ENCODE data around the gene ZFYVE21.

ZFYVE21 gene

GRCh38 chr14:103698380-103699260 is 17.0 kb upstream of the ZFYVE21 start:
- no peaks in the 10 kb centered on the region for H3K4me1 ChIP-seq (ENCODE audit: control insufficient read depth, insufficient read depth, low read length, poor library complexity, severe bottlenecking)
- H3K36me3 ChIP-seq (ENCODE audit: control insufficient read depth, insufficient read depth, low read length): peaks cover 45% of the 10 kb centered on the region
- H3K9me3 ChIP-seq (ENCODE audit: control insufficient read depth, low read length): no peaks in the 10 kb centered on the region
- no peak overlapping the region for H3K4me3 ChIP-seq (ENCODE audit: insufficient read depth, low read depth, low read length, poor library complexity, severe bottlenecking)
- DNase-seq: no peak
- H3K27ac ChIP-seq (ENCODE audit: insufficient read depth, low read length, poor library complexity, severe bottlenecking): no peak overlapping the region
- H3K27me3 ChIP-seq (replicated peaks; ENCODE audit: control insufficient read depth, insufficient read depth, low read length, poor library complexity, severe bottlenecking): no peaks in the 10 kb centered on the region

DNA sequence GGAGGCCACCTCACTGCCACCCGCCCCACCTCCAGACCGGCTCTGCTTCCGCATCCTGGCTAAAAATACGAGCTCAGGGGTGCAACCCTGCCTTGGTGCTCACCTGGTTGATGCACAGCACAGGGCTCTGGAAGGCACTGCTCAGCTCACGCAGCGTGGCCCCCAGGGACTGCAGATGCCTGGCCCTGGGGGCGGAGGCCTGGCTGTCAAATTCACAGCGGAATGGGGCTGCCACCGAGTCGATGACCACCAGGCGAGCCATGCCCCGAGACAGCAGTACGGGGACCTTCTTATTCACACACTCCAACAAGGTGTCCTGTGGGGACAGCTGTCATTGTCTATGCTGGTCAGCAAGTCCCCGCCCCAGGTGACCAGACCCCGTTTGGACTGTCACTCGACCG is 16.3 kb upstream of the ZFYVE21 start:
- H3K27me3 ChIP-seq (replicated peaks; ENCODE audit: control insufficient read depth, insufficient read depth, low read length, poor library complexity, severe bottlenecking): no peaks in the 10 kb centered on the region
- H3K4me3 ChIP-seq (ENCODE audit: insufficient read depth, low read depth, low read length, poor library complexity, severe bottlenecking): no peak overlapping the region
- H3K4me1 ChIP-seq (ENCODE audit: control insufficient read depth, insufficient read depth, low read length, poor library complexity, severe bottlenecking): no peaks in the 10 kb centered on the region

DNA sequence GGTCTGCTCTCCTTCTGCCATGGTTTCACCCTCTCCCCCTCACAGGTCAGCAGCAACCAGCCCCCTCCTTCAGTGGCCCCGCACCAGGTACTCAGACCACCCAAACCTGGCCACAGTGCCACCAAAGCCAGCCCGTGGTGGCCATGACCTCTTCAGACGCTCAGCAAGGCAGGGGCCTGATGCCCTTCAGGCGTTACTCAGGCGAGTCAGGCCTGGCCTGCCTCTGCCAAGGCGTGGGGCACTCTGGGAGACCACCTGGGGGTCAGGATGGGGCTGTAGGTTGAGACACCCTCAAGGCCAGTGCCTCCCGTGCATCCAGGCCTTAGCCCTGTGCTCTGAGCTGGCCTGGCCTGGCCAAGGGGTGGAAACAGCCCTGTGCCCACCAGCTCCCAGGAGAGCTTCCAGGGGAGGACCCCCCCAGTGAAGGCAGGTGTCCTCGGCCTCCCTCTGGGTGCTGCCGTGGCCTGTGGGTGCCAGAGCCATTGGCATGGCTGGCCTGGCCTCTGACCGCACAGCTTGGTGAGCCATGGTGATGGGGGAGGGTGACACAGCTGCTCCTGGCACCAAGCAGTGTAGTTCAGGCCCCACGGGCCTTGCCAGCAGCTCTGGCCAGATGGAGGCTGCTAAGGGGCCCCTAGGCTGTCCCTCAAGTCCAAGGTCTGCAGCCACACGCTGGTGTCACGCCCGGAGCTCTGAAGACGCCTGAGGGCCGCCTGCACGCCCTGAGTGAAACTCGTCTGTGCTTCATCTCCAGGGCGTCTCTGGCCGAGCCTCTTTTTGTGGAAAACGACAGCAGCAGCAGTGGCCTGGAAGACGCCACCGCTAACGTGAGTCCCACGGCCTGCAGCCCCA is 15.5 kb upstream of the ZFYVE21 start:
- H3K9me3 ChIP-seq (ENCODE audit: control insufficient read depth, low read length): no peaks in the 10 kb centered on the region
- H3K36me3 ChIP-seq (ENCODE audit: control insufficient read depth, insufficient read depth, low read length): peaks cover 40% of the 10 kb centered on the region
- no peak overlapping the region for H3K27ac ChIP-seq (ENCODE audit: insufficient read depth, low read length, poor library complexity, severe bottlenecking)
- no peaks in the 10 kb centered on the region for H3K4me1 ChIP-seq (ENCODE audit: control insufficient read depth, insufficient read depth, low read length, poor library complexity, severe bottlenecking)
- no peak for DNase-seq
- H3K4me3 ChIP-seq (ENCODE audit: insufficient read depth, low read depth, low read length, poor library complexity, severe bottlenecking): no peak overlapping the region
- no peaks in the 10 kb centered on the region for H3K27me3 ChIP-seq (replicated peaks; ENCODE audit: control insufficient read depth, insufficient read depth, low read length, poor library complexity, severe bottlenecking)

More for the DNA sequence above, 16.3 kb upstream of the ZFYVE21 start:
- Histone ChIP-seq H3K27ac (ENCODE audit: insufficient read depth, low read length, poor library complexity, severe bottlenecking) (no peak overlapping the region), H3K36me3 (ENCODE audit: control insufficient read depth, insufficient read depth, low read length) (peaks cover 44% of the 10 kb centered on the region), H3K9me3 (ENCODE audit: control insufficient read depth, low read length) (no peaks in the 10 kb centered on the region)
- DNase-seq: no peak

GRCh38 chr14:103700753-103701490 is 14.7 kb upstream of the ZFYVE21 start:
- Histone ChIP-seq H3K27ac (ENCODE audit: insufficient read depth, low read length, poor library complexity, severe bottlenecking) (no peak overlapping the region), H3K4me3 (ENCODE audit: insufficient read depth, low read depth, low read length, poor library complexity, severe bottlenecking) (no peak overlapping the region), H3K4me1 (ENCODE audit: control insufficient read depth, insufficient read depth, low read length, poor library complexity, severe bottlenecking) (no peaks in the 10 kb centered on the region), H3K27me3 (replicated peaks; ENCODE audit: control insufficient read depth, insufficient read depth, low read length, poor library complexity, severe bottlenecking) (no peaks in the 10 kb centered on the region), H3K36me3 (ENCODE audit: control insufficient read depth, insufficient read depth, low read length) (peaks cover 40% of the 10 kb centered on the region), H3K9me3 (ENCODE audit: control insufficient read depth, low read length) (no peaks in the 10 kb centered on the region)
- no peak for DNase-seq

DNA sequence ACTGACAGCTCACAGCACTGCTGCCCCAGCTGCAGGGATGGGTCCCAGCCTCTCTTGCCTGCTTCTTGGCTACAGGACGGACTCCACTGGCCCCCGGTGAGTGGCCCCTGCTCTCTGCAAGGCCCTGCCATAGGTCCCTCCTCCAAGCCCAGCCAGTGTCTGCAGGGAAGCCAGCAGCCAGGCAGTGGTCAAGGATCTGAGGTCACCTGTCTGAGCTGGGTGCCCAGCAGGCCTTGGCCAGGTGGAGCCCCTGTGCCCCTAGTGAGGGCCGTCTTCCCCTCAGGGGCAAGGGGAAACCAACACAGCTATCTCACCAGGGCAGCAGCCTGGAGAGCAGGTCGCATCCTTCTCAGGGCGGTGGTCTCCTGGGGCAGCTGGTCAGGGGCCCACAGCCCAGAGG is 13.5 kb upstream of the ZFYVE21 start:
- H3K27ac ChIP-seq (ENCODE audit: insufficient read depth, low read length, poor library complexity, severe bottlenecking): no peak overlapping the region
- no peak overlapping the region for H3K4me3 ChIP-seq (ENCODE audit: insufficient read depth, low read depth, low read length, poor library complexity, severe bottlenecking)
- peaks cover 43% of the 10 kb centered on the region for H3K36me3 ChIP-seq (ENCODE audit: control insufficient read depth, insufficient read depth, low read length)
- no peaks in the 10 kb centered on the region for H3K4me1 ChIP-seq (ENCODE audit: control insufficient read depth, insufficient read depth, low read length, poor library complexity, severe bottlenecking)
- H3K9me3 ChIP-seq (ENCODE audit: control insufficient read depth, low read length): no peaks in the 10 kb centered on the region
- no peaks in the 10 kb centered on the region for H3K27me3 ChIP-seq (replicated peaks; ENCODE audit: control insufficient read depth, insufficient read depth, low read length, poor library complexity, severe bottlenecking)
- no peak for DNase-seq

DNA sequence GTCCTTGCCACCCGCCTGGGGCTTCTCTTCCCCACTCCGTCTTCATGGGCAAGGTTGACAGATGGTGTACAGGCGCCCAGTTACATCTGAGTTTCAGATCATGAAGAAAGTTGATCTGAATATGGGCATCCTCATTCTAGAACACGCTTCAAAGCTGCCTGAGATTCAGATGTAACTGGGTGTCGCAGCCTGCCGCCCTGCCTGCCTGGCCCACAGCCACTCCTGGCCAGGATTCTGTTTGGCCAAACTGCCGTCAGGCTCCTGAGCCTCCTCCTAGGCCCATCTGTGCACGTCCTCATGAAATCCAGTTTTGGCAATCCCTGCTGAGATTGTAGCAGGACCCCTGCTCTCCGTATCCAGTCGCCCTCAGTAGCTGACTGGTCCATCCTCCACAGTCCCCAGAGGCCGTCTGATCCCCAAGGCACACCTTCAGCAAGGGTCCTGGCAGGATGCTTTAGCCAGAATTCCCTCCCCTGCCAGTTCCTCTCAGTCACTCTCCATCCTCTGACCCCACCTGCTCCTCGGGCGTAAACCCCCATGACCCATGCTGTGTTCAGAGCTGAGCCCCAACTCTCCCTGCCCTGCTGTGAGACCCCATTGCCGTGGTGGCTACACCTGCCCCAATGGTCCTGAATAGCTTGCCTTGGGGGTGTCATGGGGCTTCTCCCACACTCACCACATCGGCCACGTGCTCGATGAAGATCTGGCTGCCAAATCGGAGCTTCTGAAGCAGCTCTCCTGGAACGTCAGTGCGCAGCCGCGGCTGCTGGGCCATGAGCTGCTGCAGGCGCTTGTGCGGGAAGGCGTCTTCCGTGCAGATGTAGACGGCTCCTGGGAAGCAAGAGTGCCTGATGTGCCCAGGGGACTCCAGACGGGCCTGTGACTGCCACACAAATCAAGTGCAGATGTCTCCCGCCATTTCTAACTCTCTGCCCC is 12.8 kb upstream of the ZFYVE21 start:
- Histone ChIP-seq H3K9me3 (ENCODE audit: control insufficient read depth, low read length) (no peaks in the 10 kb centered on the region), H3K27ac (ENCODE audit: insufficient read depth, low read length, poor library complexity, severe bottlenecking) (no peak overlapping the region), H3K27me3 (replicated peaks; ENCODE audit: control insufficient read depth, insufficient read depth, low read length, poor library complexity, severe bottlenecking) (no peaks in the 10 kb centered on the region), H3K4me1 (ENCODE audit: control insufficient read depth, insufficient read depth, low read length, poor library complexity, severe bottlenecking) (no peaks in the 10 kb centered on the region), H3K36me3 (ENCODE audit: control insufficient read depth, insufficient read depth, low read length) (peaks cover 39% of the 10 kb centered on the region), H3K4me3 (ENCODE audit: insufficient read depth, low read depth, low read length, poor library complexity, severe bottlenecking) (no peak overlapping the region)
- no peak for DNase-seq

- H3K36me3 ChIP-seq (ENCODE audit: control insufficient read depth, insufficient read depth, low read length): peaks cover 31% of the 10 kb centered on the region
These were observed 11.9 kb upstream of the ZFYVE21 start for GRCh38 chr14:103703433-103704385.

DNA sequence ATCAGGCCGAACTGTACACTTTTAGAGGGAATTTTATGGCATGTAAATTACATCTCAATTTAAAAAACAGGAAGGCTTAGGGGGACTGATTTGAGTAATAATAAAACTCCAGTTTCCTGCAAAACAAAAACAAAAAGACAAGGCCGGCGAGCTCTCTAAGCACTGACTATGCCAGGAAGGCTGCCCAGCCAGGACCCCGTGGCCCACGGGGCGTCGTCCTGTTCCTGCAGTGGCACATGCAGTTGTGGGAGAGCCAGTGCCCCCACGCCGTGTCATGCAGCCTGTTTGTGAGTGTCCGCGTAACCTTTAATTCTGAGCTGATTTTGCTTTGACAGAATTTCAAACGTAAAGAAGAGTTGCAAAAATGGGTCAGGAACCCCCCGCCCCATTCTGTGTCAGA is 10.9 kb upstream of the ZFYVE21 start:
- peaks cover 23% of the 10 kb centered on the region for H3K36me3 ChIP-seq (ENCODE audit: control insufficient read depth, insufficient read depth, low read length)
- no peaks in the 10 kb centered on the region for H3K4me1 ChIP-seq (ENCODE audit: control insufficient read depth, insufficient read depth, low read length, poor library complexity, severe bottlenecking)
- H3K27me3 ChIP-seq (replicated peaks; ENCODE audit: control insufficient read depth, insufficient read depth, low read length, poor library complexity, severe bottlenecking): no peaks in the 10 kb centered on the region
- no peak overlapping the region for H3K27ac ChIP-seq (ENCODE audit: insufficient read depth, low read length, poor library complexity, severe bottlenecking)
- no peak for DNase-seq
- no peak overlapping the region for H3K4me3 ChIP-seq (ENCODE audit: insufficient read depth, low read depth, low read length, poor library complexity, severe bottlenecking)
- no peaks in the 10 kb centered on the region for H3K9me3 ChIP-seq (ENCODE audit: control insufficient read depth, low read length)

More at GRCh38 chr14:103703433-103704385, 11.9 kb upstream of the ZFYVE21 start:
- no peaks in the 10 kb centered on the region for H3K9me3 ChIP-seq (ENCODE audit: control insufficient read depth, low read length)
- no peak overlapping the region for H3K4me3 ChIP-seq (ENCODE audit: insufficient read depth, low read depth, low read length, poor library complexity, severe bottlenecking)
- H3K4me1 ChIP-seq (ENCODE audit: control insufficient read depth, insufficient read depth, low read length, poor library complexity, severe bottlenecking): no peaks in the 10 kb centered on the region
- no peak for DNase-seq
- H3K27ac ChIP-seq (ENCODE audit: insufficient read depth, low read length, poor library complexity, severe bottlenecking): no peak overlapping the region
- H3K27me3 ChIP-seq (replicated peaks; ENCODE audit: control insufficient read depth, insufficient read depth, low read length, poor library complexity, severe bottlenecking): no peaks in the 10 kb centered on the region

Measured in effector memory CD4-positive, alpha-beta T cell (primary cell).